K562 (cell line): ENCODE data around the gene NALF2. TPM values are rescaled to one million over a fixed set of nuclear protein-coding genes. Genes with fewer than 3 reads are reported as not detected.

Experiments used
- ATAC-seq: fragments of 200-7000 bp; cut with Tn5 transposase; 3 replicates; pipeline ENCODE4 v1.9.1; 2020; ENCODE audit warnings: moderate library complexity
- BruUV-seq: library from RNA; stranded (reverse); fragments of 400-500 nt; replicated peaks from 2 replicates; lab custom pipeline; 2021; lab: Mats Ljungman, UMichigan
- CTCF ChIA-PET: fragments of 300-600 bp; formaldehyde crosslinking; extraction: SDS; loops from one replicate; lab custom pipeline; 2021; ENCODE audit warnings: low intra/inter-chr PET ratio; lab: Yijun Ruan, JAX
- POLR2A ChIA-PET: fragments of 300-600, 350-650 bp; sonication (Branson Sonifier 250); formaldehyde crosslinking; extraction: SDS; loops from one replicate; lab custom pipeline; 2021; ENCODE audit warnings: antibody characterized with exemption, inconsistent platforms; lab: Yijun Ruan, JAX
- DNase-seq, 4 experiments: peaks; one replicate each; pipeline versions ENCODE4 v3.0.0 to v3.0.0-alpha.2; 2011 to 2018; ENCODE audit warnings: low spot score in 3 of 4, mixed read lengths in 3 of 4; ENCODE audit errors: extremely low read depth in 1 of 4
- FAIRE-seq: peaks from 2 replicates; lab custom pipeline; 2011; peaks lifted over from hg19 to GRCh38; lab: Jason Lieb, UNC
- H2AFZ ChIP-seq: 2 replicates; pipeline ENCODE4 v1.6.0; 2011; ENCODE audit warnings: low read depth, low read length, control low read depth, inconsistent platforms
- H3K27ac ChIP-seq: fragments of 200-600 bp; 3 replicates; pipeline ENCODE4 v1.8.0; 2011; ENCODE audit warnings: low read depth, mild to moderate bottlenecking, control low read depth, inconsistent platforms, low read length, moderate library complexity, mixed read lengths; ENCODE audit errors: extremely low read depth
- H3K27me3 ChIP-seq, 2 experiments: fragments of 300-600 bp in 1 of 2; 2 replicates in 1 of 2; 3 replicates in 1 of 2; pipeline versions ENCODE4 v1.6.0 to v1.8.0; 2011; ENCODE audit warnings: inconsistent platforms in 2 of 2, low read length in 2 of 2, mild to moderate bottlenecking in 1 of 2, mixed read lengths in 1 of 2, moderate library complexity in 1 of 2; ENCODE audit not compliant: control insufficient read depth in 2 of 2, insufficient read depth in 2 of 2
- H3K36me3 ChIP-seq: fragments of 300-600 bp; 3 replicates; pipeline ENCODE4 v1.8.0; 2011; ENCODE audit warnings: mild to moderate bottlenecking, low read length, inconsistent platforms; ENCODE audit not compliant: control insufficient read depth, insufficient read depth
- H3K4me1 ChIP-seq, 2 experiments: fragments of 200-600 bp in 1 of 2; replicated peaks in 1 of 2; 2 replicates in 1 of 2; 3 replicates in 1 of 2; pipeline versions ENCODE4 v1.5.1 to v1.8.0; 2011; ENCODE audit warnings: inconsistent platforms in 2 of 2, low read length in 2 of 2, mild to moderate bottlenecking in 1 of 2, mixed read lengths in 1 of 2, moderate library complexity in 1 of 2; ENCODE audit not compliant: control insufficient read depth in 2 of 2, insufficient read depth in 2 of 2
- H3K4me2 ChIP-seq: 2 replicates; pipeline ENCODE4 v1.6.1; 2011; ENCODE audit warnings: low read length, control low read depth, inconsistent platforms, mixed read lengths; ENCODE audit not compliant: insufficient read depth
- H3K4me3 ChIP-seq: fragments of 200-600 bp; sonication (generic), shearing (Covaris generic); 2 replicates; pipeline ENCODE4 v1.5.1; 2016; ENCODE audit warnings: control low read depth, inconsistent platforms
- H3K79me2 ChIP-seq: fragments of 200-600 bp; 3 replicates; pipeline ENCODE4 v1.8.0; 2011; ENCODE audit warnings: low read length, inconsistent platforms; ENCODE audit not compliant: control insufficient read depth, insufficient read depth
- H3K9ac ChIP-seq, 2 experiments: 2 replicates each; pipeline versions ENCODE4 v1.6.0 to v1.6.1; 2011; ENCODE audit warnings: low read depth in 2 of 2, low read length in 2 of 2, control low read depth in 1 of 2, inconsistent platforms in 1 of 2, mild to moderate bottlenecking in 1 of 2, mixed read lengths in 1 of 2; ENCODE audit not compliant: insufficient read depth in 1 of 2
- H3K9me1 ChIP-seq: one replicate; pipeline ENCODE4 v1.6.0; 2011; ENCODE audit warnings: inconsistent platforms, mild to moderate bottlenecking, low read length, moderate library complexity; ENCODE audit not compliant: control insufficient read depth, insufficient read depth
- H3K9me3 ChIP-seq: replicated peaks from 2 replicates; pipeline ENCODE4 v1.5.1; 2011; ENCODE audit warnings: low read depth, low read length, inconsistent platforms; ENCODE audit not compliant: control insufficient read depth, insufficient read depth
- H4K20me1 ChIP-seq: replicated peaks from 2 replicates; pipeline ENCODE4 v1.6.1; 2011; ENCODE audit warnings: low read length, inconsistent platforms, mixed read lengths; ENCODE audit not compliant: control insufficient read depth, insufficient read depth
- CBX5 ChIP-seq: IDR thresholded peaks from 2 replicates; pipeline ENCODE4 v1.6.1; 2014; ENCODE audit warnings: low read depth, borderline replicate concordance
- EP400 ChIP-seq: fragments of 450-650 bp; IDR thresholded peaks from 2 replicates; pipeline ENCODE4 v1.6.1; 2017; ENCODE audit warnings: antibody characterized with exemption, mild to moderate bottlenecking, moderate library complexity
- FOS ChIP-seq: IDR thresholded peaks from 3 replicates; pipeline ENCODE4 v1.6.1; 2011; ENCODE audit not compliant: insufficient read length; ENCODE audit errors: extremely low read depth
- MEIS2 ChIP-seq: fragments of 450-650 bp; IDR thresholded peaks from 2 replicates; pipeline ENCODE4 v1.6.1; 2014; ENCODE audit warnings: mild to moderate bottlenecking; ENCODE audit not compliant: partially characterized antibody
- MTF1 ChIP-seq: fragments of 250-450 bp; sonication (Bioruptor Pico); IDR thresholded peaks from 2 replicates; pipeline ENCODE4 v1.9.0; 2021; ENCODE audit warnings: moderate library complexity, mild to moderate bottlenecking, inconsistent platforms, borderline replicate concordance
- POLR2B ChIP-seq: fragments of 450-650 bp; IDR thresholded peaks from 2 replicates; pipeline ENCODE4 v1.6.1; 2018; ENCODE audit warnings: low read depth; ENCODE audit not compliant: partially characterized antibody
- RFX1 ChIP-seq: fragments of 450-650 bp; IDR thresholded peaks from 2 replicates; pipeline ENCODE4 v1.6.1; 2016; ENCODE audit warnings: mild to moderate bottlenecking, moderate library complexity
- SMAD1 ChIP-seq: fragments of 150-350 bp; IDR thresholded peaks from 2 replicates; pipeline ENCODE4 v1.6.1; 2014; ENCODE audit warnings: low read length, low read depth; ENCODE audit not compliant: partially characterized antibody
- TCF7L2 ChIP-seq: fragments of 150-350 bp; IDR thresholded peaks from 2 replicates; pipeline ENCODE4 v1.6.1; 2016; ENCODE audit warnings: low read depth, mild to moderate bottlenecking, low read length, moderate library complexity
- ZBTB17 ChIP-seq: fragments of 450-650 bp; formaldehyde crosslinking; IDR thresholded peaks from 2 replicates; pipeline ENCODE4 v1.4.0; 2020; ENCODE audit warnings: mild to moderate bottlenecking
- WGBS: fragments of 100-300 bp; shearing (Covaris generic); methylation state at CpG from one replicate; pipeline ENCODE4 v1.1.6; 2016; ENCODE audit warnings: low coverage, mixed read lengths; ENCODE audit not compliant: insufficient coverage; ENCODE audit errors: missing lambda C conversion rate; 5-methylcytosine and 5-hydroxymethylcytosine counted together
- in situ Hi-C: fragments of 300-500 bp; cut with MboI; formaldehyde crosslinking; loops from 4 replicates; pipeline ENCODE4 v1.15.0; 2018; ENCODE audit warnings: inconsistent platforms, mixed read lengths
- intact Hi-C: fragments of 100-400 bp; cut with micrococcal nuclease; formaldehyde crosslinking; loops from 2 replicates; pipeline ENCODE4 v1.14.2; 2022
- polyA plus RNA-seq, 8 experiments: library from polyadenylated mRNA; depleted of rRNA in 4 of 8; stranded (reverse) in 5 of 8; unstranded in 3 of 8; fragments of >200 nt; fragmentation: Nextera tagmentation in 2 of 8; fragmentation: Illumina TruSeq in 1 of 8; extraction: Ambion mirVana in 2 of 8; extraction: Trizol in 1 of 8; gene quantifications; 2 replicates each; pipeline versions ENCODE4 v1.2.1 to v1.2.3, GENCODE V29; 2011 to 2014; ENCODE audit warnings: inconsistent platforms in 1 of 8, missing spikeins in 1 of 8
- total RNA-seq, 7 experiments: library from RNA; depleted of rRNA in 6 of 7; stranded (reverse); fragments of >200 nt in 6 of 7; fragmentation: Illumina TruSeq in 2 of 7; extraction: Trizol in 2 of 7; gene quantifications; 2 replicates each; pipeline versions ENCODE4 v1.2.1 to v1.2.3, GENCODE V29; 2011 to 2021; ENCODE audit warnings: low replicate concordance in 1 of 7
- TF ChIP-seq, protein P1 (sequence below): fragments of 450-650 bp; IDR thresholded peaks from 2 replicates; pipeline ENCODE4 v1.6.1; 2018; ENCODE audit not compliant: partially characterized antibody

The NALF2 gene
- total and polyA plus RNA-seq, 9 of the 15 experiments (the other 6 are each of a cell fraction or from before 2014, with no cell fraction given) = not detected

DNA sequence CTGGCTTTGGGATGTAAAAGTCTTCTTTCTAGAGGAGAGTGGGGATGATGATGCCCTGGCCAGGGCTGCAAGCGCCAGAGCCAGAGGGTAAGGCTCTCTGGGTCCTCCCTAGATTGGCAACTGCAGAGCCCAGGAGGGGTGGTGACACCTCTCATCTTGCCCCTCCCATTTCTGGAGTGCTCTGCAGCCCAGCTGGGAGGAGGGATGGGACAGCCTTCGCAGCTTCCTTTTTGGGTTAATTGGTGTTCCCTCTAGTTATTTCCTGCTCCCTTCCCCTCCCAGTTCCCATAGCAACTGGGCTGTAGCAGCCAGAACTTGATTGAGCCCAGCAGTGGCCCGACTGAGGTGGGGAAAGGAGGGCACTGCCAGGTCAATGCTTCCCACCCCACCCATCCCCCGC is 19.2 kb downstream of the NALF2 start:
- Histone ChIP-seq H2AFZ (no peak overlapping the region), H3K9ac (no peak overlapping the region), H3K4me2 (no peak overlapping the region), H3K4me1 (no peaks in the 10 kb centered on the region), H3K27ac (no peak overlapping the region), H3K36me3 (no peaks in the 10 kb centered on the region), H3K27me3 (no peaks in the 10 kb centered on the region), H4K20me1 (no peaks in the 10 kb centered on the region), H3K79me2 (no peaks in the 10 kb centered on the region), H3K9me3 (no peaks in the 10 kb centered on the region), H3K4me3 (no peak overlapping the region), H3K9me1 (no peaks in the 10 kb centered on the region)
- TF ChIP-seq RFX1 (peak; percentile 17; the same call in 1 of the 2 replicates), SMAD1 (no peak)
- intact Hi-C loops (no loop called here), in situ Hi-C loops (no loop called here)
- FAIRE-seq = no peak
- WGBS = 0% methylated on average over 3 of the region's 4 CpGs
- ChIA-PET POLR2A (no interaction called here), CTCF (no interaction called here)
- no peak for DNase-seq
- ATAC-seq = no peak
- BruUV-seq = no TSS peak

DNA sequence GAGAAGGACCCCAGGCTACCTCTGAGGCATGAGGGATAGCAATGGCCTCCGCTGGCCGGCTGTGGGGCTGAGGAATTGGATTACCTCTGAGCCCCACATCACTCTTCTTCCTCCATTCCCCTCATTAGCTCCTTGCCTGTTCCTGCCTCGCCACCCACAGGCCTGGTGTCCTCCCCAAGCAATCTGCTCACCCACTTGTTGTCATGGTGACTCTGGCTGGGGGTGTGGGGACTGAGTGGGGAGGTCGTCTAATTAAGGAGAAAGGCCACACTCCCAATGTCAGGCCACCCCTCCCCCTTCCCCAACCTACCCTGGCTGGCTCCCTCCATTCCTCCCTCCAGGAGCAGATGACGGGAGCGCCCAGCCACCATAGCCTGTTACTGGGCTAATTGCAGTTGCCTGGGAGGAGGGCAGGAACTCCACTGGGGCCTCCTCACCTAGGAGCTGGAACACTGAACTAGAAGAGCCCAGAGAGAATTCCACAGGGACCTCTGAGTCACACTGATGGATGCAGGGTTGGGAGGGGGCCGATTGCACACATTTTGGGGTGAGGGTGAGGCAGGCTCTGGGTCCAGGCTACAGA is 20.7 kb downstream of the NALF2 start:
- intact Hi-C loops = no loop called here
- Histone ChIP-seq H3K4me2 (no peak overlapping the region), H3K4me1 (no peaks in the 10 kb centered on the region), H4K20me1 (no peaks in the 10 kb centered on the region), H3K27me3 (no peaks in the 10 kb centered on the region), H2AFZ (no peak overlapping the region), H3K4me3 (no peak overlapping the region), H3K9me3 (no peaks in the 10 kb centered on the region), H3K9ac (no peak overlapping the region), H3K9me1 (no peaks in the 10 kb centered on the region), H3K27ac (no peak overlapping the region), H3K36me3 (no peaks in the 10 kb centered on the region), H3K79me2 (no peaks in the 10 kb centered on the region)
- BruUV-seq = no TSS peak
- CTCF ChIA-PET = no interaction called here
- TF ChIP-seq MTF1 (CRISPR knock-in tag) (no peak), CBX5 (no peak), FOS (no peak), MEIS2 (no peak), POLR2B (no peak), EP400 (no peak), SMAD1 (no peak), TCF7L2 (no peak), ZBTB17 (no peak)
- TF ChIP-seq, protein P1, sequence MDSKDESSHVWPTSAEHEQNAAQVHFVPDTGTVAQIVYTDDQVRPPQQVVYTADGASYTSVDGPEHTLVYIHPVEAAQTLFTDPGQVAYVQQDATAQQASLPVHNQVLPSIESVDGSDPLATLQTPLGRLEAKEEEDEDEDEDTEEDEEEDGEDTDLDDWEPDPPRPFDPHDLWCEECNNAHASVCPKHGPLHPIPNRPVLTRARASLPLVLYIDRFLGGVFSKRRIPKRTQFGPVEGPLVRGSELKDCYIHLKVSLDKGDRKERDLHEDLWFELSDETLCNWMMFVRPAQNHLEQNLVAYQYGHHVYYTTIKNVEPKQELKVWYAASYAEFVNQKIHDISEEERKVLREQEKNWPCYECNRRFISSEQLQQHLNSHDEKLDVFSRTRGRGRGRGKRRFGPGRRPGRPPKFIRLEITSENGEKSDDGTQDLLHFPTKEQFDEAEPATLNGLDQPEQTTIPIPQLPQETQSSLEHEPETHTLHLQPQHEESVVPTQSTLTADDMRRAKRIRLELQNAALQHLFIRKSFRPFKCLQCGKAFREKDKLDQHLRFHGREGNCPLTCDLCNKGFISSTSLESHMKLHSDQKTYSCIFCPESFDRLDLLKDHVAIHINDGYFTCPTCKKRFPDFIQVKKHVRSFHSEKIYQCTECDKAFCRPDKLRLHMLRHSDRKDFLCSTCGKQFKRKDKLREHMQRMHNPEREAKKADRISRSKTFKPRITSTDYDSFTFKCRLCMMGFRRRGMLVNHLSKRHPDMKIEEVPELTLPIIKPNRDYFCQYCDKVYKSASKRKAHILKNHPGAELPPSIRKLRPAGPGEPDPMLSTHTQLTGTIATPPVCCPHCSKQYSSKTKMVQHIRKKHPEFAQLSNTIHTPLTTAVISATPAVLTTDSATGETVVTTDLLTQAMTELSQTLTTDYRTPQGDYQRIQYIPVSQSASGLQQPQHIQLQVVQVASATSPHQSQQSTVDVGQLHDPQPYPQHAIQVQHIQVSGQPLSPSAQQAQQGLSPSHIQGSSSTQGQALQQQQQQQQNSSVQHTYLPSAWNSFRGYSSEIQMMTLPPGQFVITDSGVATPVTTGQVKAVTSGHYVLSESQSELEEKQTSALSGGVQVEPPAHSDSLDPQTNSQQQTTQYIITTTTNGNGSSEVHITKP = no peak
- whole genome bisulfite sequencing = 0% methylated on average over 4 of the region's 7 CpGs
- FAIRE-seq (no peak), DNase-seq (no peak), ATAC-seq (no peak)
- POLR2A ChIA-PET = interaction anchor here (0.8 kb wide), 1 partner anchor 15 kb away, joined by 4 read pairs; no protein-coding TSS in a partner anchor
- in situ Hi-C loops = loop anchor here (25.0 kb wide), 1 partner anchor 512 kb away; the partner anchor contains the start of gene AWAT2
